HG02571 (cell line): ENCODE measurements around the gene PIK3C2B.
"Not testable (repeated sequence)": the region's sequence is repeated elsewhere in the genome, so short reads cannot be mapped to it uniquely, and the experiment has no call there.

Experiments used
- ATAC-seq: cut with Tn5 transposase; IDR thresholded peaks from one replicate; pipeline ENCODE4 v1.9.1; 2021; ENCODE audit warnings: mild to moderate bottlenecking, moderate library complexity; ENCODE audit not compliant: unreplicated experiment

Gene PIK3C2B

DNA sequence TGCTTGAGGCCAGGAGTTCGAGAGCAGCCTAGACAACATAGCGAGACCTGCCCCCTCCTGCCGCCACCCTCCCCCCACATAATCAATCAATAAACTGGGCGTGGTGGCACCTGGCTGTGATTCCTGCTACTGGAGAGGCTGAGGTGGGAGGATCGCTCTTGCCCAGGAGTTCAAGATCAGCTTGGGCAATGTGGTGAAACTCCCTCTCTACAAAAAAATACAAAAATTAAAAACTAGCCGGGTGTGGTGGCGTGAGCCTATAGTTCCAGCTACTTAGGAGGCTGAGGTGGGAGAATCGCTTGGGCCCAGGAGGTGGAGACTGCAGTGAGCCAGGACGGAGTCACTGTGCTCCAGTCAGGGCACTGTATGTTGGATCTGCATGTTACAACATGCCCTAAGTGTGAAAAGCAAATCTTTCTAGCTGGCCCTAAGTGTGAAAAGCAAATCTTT is 14.6 kb upstream of the PIK3C2B start:
- no peak for ATAC-seq

DNA sequence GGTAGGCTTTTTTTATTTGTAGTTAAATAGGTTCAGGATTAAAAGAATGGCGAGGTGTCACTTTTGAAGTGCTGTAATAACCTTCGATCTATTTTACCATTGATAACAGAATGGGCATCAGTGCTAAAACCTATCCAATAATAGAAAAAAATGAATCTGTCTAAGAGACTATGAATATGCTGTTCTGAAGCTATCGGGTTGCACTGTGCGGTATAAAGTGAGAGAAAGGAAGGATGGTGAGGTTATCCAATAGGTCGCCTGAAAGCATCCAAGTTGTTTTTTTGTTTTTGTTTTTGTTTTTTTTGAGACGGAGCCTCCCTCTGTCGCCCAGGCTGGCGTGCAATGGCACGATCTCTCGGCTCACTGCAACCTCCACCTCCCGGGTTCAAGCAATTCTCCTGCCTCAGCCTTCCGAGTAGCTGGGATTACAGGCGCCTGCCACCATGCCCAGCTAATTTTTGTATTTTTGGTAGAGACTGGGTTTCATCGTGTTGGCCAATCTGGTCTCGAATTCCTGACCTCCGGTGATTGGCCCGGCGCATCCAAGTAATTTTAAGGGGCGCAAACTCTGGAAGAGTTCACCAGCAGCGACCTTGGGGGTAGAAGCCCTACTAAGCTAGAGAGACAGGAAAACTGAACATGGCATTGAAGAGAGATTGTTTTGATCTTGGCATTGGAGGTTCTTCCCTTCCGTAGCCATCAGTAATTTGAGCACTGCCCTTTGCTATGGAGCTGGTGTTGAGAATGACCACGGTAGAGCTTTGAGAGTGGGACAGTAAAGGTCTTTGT is 12.9 kb upstream of the PIK3C2B start:
- no peak for ATAC-seq

DNA sequence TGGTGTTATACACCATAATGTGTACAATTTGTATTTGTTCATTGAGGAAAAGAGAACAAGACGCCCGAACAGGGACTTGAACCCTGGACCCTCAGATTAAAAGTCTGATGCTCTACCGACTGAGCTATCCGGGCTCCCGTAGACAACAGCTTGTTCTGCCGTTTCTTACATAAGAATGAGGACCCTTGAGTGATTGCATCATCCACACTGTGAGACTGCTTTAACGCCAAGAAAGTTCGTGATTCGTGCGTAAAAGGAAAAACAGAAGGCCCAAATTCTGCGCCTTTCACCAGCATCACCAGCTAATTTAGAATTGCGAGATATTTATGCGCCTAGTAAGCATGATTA is 12.3 kb upstream of the PIK3C2B start:
- peak; percentile 64 for ATAC-seq

DNA sequence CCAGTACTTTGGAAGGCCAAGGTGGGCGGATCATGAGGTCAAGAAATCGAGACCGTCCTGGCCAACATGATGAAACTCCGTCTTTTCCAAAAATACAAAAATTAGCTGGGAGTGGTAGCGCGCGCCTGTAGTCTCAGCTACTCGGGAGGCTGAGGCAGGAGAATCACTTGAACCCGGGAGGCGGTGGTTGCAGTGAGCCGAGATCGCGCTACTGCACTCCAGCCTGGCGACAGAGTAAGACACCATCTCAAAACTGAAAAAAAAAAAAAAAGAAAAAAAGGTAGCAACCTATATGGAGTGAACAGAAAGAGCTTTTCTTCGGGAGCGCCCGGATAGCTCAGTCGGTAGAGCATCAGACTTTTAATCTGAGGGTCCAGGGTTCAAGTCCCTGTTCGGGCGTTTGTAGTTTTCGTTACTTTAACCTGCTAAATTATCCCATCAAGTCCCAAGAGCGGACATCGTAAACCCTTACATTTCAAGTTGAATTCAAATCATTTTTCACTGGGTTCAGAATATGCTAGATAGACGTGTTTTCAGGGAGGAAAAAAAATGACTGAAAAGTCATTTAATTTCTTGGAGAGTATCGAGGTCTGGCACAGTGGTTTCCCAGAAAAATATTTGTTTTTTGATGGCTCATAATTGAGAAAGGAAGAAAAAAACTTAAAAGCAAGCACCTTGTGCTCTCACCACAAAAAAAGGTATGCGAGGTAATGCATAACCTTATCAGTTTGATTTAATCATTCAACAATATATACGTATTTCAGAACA is 11.8 kb upstream of the PIK3C2B start:
- ATAC-seq = peak; percentile 68

DNA sequence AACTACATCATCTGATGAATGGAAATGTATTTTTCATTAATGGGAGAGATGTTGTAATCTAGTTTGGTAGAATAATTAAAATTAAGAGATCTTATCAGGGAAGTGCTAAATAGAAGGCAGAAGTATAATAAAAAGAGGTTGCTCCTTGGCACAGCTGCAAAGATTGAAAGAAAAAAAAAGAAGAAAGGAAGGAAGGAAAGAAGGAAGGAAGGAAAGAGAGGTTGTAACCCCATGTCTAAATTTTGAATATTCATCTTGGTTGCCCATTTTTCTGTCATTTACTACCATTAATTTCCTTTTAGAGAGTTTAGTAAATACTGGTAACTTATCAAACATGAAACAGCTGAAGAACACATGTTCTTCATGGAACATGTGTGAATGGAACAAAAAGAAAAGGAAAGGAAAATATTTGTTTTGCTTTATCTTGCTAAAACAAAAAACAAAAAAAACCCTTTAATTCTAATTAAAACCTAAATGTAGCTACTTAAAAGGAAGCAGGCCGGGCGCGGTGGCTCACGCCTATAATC is 11.1 kb upstream of the PIK3C2B start:
- ATAC-seq = no peak

DNA sequence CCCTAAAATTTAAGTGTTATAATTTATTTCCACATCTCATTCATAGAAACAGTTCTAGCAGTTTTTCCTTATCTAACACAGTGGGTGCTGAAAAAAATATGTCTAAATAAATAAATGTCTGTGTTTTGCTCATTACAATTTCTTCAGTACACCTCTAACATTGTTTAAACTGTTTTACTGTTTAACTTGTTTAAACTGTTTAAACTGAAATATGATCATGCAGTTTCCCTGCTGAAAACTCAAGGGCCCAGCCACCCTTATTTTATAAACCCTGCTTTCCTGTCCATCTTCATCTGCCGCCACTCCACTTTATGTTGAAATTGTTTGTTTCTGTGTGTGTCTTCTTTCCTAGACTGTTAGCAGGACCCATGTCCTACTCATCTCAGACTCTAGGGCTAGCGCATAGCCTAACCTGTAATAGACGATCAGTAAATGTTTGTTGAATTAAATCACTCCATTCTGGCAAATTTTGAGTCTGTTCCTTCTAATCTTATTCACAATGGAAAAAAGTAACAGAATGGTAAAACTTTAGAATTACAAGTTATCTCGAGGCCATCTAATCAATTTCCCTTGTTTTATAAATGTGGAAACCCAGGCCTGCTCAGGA is 9.4 kb upstream of the PIK3C2B start:
- ATAC-seq = no peak

DNA sequence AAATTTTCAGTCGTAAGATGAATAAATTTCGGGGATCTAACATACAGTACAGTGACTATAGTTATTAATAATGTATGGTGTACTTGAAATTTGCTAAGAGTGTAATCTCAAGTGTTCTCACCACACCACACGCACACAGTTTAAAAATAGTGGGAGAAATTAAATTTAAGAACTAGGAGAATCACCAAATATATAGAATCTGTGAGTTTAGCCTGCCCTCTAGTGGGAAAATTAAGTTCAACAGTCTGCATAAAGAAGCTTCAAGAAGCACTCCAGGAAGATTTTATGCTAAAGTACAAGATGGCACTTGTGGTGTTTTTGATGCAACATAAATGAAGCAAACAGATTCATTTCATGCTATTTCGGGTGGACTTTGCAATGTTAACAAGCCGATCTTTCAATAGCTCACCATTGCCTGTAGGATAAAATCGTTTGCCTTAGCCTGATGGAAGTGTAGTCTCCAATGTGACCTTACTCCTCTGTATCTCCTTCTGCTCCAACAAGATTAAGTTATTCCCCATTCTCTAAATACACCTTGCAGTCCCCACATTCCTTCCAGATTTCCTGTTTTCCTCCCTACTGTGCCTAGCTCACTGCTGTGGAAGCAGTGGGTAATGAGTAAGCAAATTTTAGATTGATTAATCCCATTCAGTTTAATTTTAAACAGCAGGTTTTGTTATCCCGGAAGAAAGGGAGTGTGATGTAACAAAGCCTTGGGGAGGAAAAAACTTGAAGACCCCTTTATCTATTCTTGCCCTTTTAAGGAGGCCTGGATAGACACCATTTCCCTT is 8.7 kb upstream of the PIK3C2B start:
- no peak for ATAC-seq

DNA sequence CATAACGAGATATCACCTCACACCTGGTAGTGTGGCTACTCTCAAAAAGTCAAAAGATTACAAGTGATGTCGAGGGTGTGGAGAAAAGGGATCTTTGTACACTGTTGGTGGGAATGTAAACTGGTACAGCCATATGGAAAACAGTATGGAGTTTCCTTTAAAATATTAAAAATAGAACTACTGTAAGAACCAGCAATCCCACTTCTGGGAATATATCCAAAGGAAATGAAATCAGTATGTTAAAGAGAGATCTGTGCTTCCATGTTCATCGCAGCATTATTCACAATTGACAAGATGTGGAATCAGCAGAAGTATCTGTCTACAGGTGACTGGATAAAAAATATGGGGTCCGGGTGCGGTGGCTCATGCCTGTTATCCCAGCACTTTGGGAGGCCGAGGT is 7.6 kb upstream of the PIK3C2B start:
- ATAC-seq = no peak

DNA sequence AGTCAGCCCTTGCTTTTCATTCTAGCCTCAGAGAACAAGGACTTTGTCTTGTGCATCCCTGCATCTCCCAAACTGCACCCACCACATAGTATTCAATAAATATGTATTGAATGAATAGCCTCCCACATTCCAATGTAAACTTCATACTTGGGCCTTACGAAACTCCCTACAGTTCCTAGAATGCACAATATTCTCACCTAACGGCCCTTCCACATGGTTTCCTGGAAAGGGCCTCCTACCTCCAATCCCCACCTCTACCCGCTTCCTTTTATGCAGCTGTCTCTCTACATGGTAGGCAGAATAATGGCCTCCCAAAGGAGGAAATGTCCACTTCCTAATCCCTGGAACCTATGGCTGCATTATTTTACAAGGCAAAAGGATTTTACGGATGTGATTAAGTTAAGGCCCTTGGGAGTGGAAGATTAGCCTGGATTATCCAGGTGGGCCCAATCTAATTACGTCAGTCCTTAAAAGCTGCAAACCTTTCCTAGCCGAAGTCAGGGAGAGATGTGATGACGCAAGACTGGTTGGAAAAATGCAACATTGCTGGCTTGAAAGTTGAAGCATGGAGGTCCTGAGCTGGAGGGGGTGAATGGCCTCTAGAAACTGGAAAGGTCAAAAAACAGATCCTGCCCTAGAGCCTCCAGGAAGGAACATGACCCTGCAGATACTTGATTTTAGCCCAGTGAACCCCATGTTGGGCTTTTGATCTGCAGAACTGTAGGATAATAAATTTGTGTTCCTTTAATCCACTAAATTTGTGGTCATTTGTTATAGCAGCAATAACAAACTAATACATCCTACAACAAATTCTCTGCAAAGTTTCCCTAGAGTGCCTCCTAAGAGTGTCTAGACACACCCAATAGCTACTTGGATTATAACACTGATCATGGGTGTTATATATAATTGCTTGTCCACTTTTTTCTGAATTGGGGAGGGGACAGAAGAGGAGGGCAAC is 5.2 kb upstream of the PIK3C2B start:
- ATAC-seq = no peak

DNA sequence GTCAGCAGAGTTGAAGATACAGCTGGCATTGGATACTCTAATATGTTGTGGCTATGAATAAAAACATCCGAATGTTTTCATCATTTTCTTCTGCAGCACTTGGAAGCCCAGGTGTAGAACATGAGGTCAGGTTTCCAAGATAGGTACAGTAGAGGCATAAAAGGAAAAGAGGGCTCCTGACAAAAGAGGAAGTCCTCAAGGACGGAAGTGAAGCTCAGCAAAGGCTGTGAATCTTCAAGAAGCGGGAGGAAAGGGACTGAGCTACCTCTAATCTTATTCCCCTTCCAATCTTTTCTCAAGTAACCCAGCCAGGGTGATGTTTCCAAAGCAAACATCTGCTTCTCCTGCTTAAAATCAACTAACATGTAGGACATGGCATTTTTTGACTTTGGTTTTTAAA is 4.4 kb upstream of the PIK3C2B start:
- no peak for ATAC-seq

DNA sequence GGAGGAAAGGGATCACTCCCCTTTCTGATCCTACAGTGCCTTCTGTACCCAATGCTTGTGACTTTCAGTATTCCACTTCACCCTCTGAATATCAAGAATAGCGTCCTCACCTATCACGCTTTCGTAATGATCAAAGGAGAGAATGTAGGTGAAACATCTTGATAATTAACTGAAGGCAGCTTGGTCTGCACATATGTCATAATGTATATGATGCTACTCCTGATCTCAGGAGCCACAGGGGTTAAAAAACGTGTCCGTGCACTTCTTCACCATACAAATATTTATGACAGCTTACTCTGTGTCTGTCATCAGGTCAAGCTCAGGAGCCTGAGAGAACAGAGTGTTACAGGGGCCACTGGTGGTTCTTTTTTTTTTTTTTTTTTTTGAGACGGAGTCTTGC is 1.2 kb upstream of the PIK3C2B start:
- no peak for ATAC-seq

DNA sequence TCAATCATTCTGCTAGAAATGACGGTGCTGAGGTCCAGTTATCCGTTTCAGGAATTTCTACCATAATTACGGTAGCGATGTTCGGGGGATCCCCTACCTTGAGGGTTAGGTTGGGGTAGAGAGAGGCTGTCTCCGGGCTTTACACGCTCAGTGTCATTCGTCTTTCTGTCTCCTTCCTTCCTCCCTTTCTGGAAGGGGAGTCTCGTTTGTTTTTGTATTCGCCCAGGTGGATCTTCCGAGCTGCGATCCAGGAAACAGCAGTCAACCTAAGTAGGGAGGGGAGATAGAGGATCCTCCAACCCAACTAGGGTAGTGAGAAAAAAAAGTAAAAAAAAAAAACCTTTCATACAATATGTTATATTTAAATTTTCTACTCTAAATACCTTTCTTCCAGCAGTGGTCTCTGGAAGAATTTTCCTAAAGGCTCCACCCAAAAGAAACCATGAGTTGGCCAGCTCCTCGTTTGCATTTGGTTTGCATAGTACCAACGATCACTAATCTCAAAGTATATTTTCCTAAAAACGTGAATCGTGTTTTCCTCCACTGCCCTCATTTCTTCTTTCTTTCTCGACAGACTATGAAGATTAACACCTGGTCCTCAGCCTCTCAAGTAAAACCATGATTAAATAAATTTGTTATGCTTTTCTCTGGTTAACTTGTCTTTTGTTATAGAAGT is 611 bp upstream of the PIK3C2B start:
- peak; percentile 34 for ATAC-seq

DNA sequence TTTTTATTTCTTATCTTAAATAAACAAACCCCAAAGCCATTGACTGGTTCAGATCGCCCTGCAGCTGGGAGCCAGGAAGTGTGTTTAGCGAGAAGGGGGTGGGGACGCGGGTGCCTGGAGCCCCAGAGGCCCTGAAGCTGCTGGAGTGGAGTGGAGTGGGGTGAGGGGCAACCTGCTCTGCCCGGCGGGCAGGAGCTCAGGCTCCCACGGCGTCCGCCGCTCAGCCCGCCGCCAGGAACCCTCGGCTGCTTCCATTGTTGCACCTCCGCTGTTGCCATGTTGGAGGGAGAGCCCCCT is 673 bp downstream of the PIK3C2B start:
- ATAC-seq = peak; percentile 20

DNA sequence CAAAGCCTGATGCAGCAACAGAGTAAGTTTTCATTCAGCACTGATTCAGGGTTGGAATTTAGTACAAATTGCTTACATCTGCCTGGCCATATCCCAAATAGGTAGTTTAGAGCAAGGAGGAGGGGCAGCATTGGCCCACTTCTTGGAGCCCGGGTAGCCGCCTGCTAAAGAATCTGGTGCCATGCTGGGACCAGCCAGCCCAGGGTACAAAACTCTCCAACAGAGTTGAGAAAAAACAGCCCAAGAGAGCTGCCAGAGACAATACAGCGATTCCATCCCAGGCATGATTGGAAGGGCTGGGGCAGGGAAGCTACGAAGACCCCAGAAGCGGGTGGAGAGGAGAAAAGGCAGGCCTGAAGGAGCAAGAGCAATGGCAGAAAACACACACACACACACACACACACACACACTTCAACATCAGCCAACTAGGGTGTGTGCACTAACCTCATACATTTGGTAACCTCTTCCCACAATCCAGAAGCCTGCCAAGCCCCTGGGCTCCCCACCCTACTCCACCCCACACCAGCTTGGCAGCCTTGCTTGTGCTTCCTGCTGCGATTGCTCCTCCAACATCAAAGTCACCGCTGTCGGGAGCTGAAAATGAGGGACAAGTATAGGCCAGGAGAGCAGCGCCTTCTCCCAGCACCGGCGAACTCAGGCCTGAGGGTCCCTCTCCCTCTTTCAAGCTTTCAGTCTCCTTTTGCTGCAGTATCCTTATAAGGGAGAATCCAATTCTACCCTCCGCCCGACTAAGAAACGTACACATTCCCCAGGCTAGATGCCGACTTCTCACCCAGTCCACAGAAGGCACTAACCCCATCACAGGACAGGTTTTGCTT is 1.2 kb downstream of the PIK3C2B start:
- no peak for ATAC-seq

DNA sequence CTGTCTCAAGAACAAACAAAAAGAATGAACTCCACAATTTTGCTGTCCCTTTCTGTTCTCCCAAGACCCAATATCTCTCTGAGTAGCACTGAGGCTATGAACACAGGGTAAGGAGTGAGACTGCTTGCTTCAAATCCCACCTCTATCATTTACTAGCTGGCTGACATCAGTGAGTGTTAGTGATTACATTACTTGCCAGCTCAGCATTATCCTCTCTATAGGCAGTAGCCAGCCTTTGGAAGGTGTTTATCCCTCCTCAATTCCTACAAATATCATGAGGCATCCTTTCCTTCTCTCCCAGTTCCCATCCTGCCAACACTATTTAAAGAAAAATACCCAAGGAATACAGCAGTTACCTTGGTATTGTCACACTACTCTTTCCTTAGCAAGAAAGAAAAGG is 3.0 kb downstream of the PIK3C2B start:
- no peak for ATAC-seq

DNA sequence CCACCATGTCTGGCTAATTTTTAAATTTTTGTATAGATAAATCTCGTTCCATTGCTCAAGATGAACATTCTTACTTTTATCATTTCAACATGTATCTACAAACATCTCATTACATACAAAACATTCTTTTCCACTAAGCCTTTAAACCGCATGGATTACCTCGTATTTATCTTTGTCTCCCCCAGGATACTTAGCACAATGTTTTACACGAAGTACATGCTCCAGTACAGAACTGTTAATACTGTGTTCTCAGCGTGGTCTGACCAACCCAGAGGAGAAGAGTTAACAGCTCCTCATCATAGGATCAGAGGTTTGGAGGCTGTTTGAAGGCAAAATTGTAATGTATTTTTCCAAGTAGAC is 7.4 kb downstream of the PIK3C2B start:
- no peak for ATAC-seq

DNA sequence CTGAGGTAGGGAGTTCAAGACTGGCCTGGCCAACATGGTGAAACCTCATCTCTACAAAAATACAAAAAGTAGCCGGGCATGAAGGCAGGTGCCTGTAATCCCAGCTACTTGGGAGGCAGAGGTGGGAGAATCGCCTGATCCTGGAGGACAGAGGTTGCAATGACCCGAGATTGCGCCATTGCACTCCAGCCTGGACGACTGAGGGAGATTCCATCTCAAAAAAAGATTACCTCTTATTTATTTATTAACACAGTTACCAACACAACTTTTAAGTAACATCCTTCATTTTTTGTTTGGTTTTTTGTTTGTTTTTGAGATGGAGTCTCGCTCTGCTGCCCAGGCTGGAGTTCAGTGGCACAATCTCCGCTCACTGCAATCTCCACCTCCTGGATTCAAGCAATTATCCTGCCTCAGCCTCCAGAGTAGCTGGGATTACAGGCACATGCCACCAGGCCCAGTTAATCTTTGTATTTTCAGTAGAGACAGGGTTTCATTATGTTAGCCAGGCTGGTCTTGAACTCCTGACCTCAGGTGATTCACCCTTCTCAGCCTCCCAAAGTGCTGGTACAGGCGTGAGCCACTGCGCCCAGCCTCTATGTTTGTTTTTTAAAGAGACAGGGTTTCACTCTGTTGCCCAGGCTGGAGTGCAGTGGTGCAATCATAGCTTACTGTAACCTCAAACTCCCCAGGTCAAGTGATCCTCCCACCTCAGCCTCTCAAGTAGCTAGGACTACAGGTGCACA is 7.9 kb downstream of the PIK3C2B start:
- not testable (repeated sequence) for ATAC-seq

DNA sequence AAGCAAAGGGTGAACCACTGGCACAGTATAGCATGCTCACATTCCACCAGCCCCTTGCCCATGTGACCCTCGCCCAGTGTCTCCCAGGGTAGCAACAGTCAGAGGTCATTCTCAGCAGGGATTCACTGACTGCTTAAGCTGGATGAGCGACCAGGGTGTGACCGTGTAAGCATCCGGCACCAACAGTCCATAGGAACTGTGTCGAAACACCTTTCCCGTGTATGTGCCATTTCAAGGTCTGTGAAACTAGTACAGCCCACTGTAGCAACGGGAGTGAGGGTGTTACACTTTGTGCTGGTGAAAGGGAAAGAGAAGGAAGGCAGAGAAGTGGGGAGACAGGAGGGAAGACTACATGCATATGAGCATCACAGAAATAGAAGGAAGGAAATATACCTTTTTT is 10.8 kb downstream of the PIK3C2B start:
- ATAC-seq = no peak
